Liver (tissue), 9 donors: ENCODE data around the gene FIG4. TPM values are rescaled to one million over a fixed set of nuclear protein-coding genes. Genes with fewer than 3 reads are reported as not detected.

Source experiments
- DNase-seq: peaks from one replicate; pipeline ENCODE4 v3.0.0-alpha.2; 2017; ENCODE audit warnings: low spot score
- H3K27ac ChIP-seq, 2 donors: one replicate each; pipeline ENCODE4 v1.7.0; 2013; ENCODE audit warnings: inconsistent platforms in 2 of 2, low read length in 2 of 2, control low read depth in 1 of 2, low read depth in 1 of 2, mild to moderate bottlenecking in 1 of 2
- H3K27me3 ChIP-seq, 4 donors: one replicate each; pipeline versions ENCODE4 v1.6.1 to v1.7.0; 2013; ENCODE audit warnings: low read length in 3 of 4, inconsistent platforms in 1 of 4, mild to moderate bottlenecking in 1 of 4, moderate library complexity in 1 of 4; ENCODE audit not compliant: control insufficient read depth in 4 of 4, insufficient read depth in 4 of 4
- H3K36me3 ChIP-seq, 4 donors: one replicate each; pipeline versions ENCODE4 v1.6.1 to v1.7.0; 2013; ENCODE audit warnings: low read length in 3 of 4, mild to moderate bottlenecking in 3 of 4, low read depth in 1 of 4, moderate library complexity in 1 of 4; ENCODE audit not compliant: control insufficient read depth in 4 of 4, insufficient read depth in 3 of 4
- H3K4me1 ChIP-seq, 4 donors: one replicate each; pipeline versions ENCODE4 v1.6.1 to v1.7.0; 2013; ENCODE audit warnings: low read length in 3 of 4, mild to moderate bottlenecking in 3 of 4, moderate library complexity in 1 of 4; ENCODE audit not compliant: control insufficient read depth in 4 of 4, insufficient read depth in 4 of 4
- H3K4me3 ChIP-seq, 3 donors: one replicate each; pipeline versions ENCODE4 v1.6.1 to v1.7.0; 2013; ENCODE audit warnings: low read length in 3 of 3, control low read depth in 1 of 3, low read depth in 1 of 3, mild to moderate bottlenecking in 1 of 3
- H3K9ac ChIP-seq, 2 donors: one replicate each; pipeline ENCODE4 v1.7.0; 2013; ENCODE audit warnings: low read length in 2 of 2, mild to moderate bottlenecking in 2 of 2, moderate library complexity in 2 of 2, control low read depth in 1 of 2, low read depth in 1 of 2
- H3K9me3 ChIP-seq, 4 donors: one replicate each; pipeline versions ENCODE4 v1.6.1 to v1.7.0; 2013; ENCODE audit warnings: low read length in 3 of 4; ENCODE audit not compliant: control insufficient read depth in 4 of 4
- EGR1 ChIP-seq, 2 donors: IDR thresholded peaks; 2 replicates each; pipeline ENCODE4 v1.6.1; 2016 to 2018; ENCODE audit warnings: antibody characterized with exemption in 2 of 2, low read depth in 2 of 2
- FOXA1 ChIP-seq: IDR thresholded peaks from 2 replicates; pipeline ENCODE4 v1.6.1; 2016; ENCODE audit warnings: antibody characterized with exemption
- FOXA2 ChIP-seq: IDR thresholded peaks from 2 replicates; pipeline ENCODE4 v1.6.1; 2016; ENCODE audit warnings: antibody characterized with exemption
- GABPA ChIP-seq, 2 donors: IDR thresholded peaks in 1 of 2; conservative IDR thresholded peaks in 1 of 2; 2 replicates each; pipeline ENCODE4 v1.6.1; 2016; ENCODE audit warnings: antibody characterized with exemption in 2 of 2, mild to moderate bottlenecking in 1 of 2, moderate library complexity in 1 of 2
- HNF4A ChIP-seq, 2 donors: conservative IDR thresholded peaks; 2 replicates each; pipeline ENCODE4 v1.6.1; 2016; ENCODE audit warnings: antibody characterized with exemption in 2 of 2, mild to moderate bottlenecking in 2 of 2
- HNF4G ChIP-seq: IDR thresholded peaks from 2 replicates; pipeline ENCODE4 v1.6.1; 2016; ENCODE audit warnings: antibody characterized with exemption
- JUND ChIP-seq, 2 donors: IDR thresholded peaks; 2 replicates each; pipeline ENCODE4 v1.6.1; 2016; ENCODE audit warnings: antibody characterized with exemption in 2 of 2
- NR2F2 ChIP-seq: IDR thresholded peaks from 2 replicates; pipeline ENCODE4 v1.6.1; 2016; ENCODE audit warnings: antibody characterized with exemption
- RAD21 ChIP-seq, 2 donors: IDR thresholded peaks; 2 replicates each; pipeline ENCODE4 v1.6.1; 2016; ENCODE audit warnings: antibody characterized with exemption in 2 of 2, mild to moderate bottlenecking in 2 of 2
- REST ChIP-seq: IDR thresholded peaks from 2 replicates; pipeline ENCODE4 v1.6.1; 2016; ENCODE audit warnings: antibody characterized with exemption, mild to moderate bottlenecking
- RXRA ChIP-seq, 2 donors: IDR thresholded peaks; 2 replicates each; pipeline ENCODE4 v1.6.1; 2017 to 2018; ENCODE audit warnings: antibody characterized with exemption in 2 of 2, mild to moderate bottlenecking in 1 of 2
- SP1 ChIP-seq: IDR thresholded peaks from 2 replicates; pipeline ENCODE4 v1.6.1; 2018; ENCODE audit warnings: antibody characterized with exemption, mild to moderate bottlenecking
- TAF1 ChIP-seq: conservative IDR thresholded peaks from 2 replicates; pipeline ENCODE4 v1.6.1; 2016; ENCODE audit warnings: antibody characterized with exemption, mild to moderate bottlenecking
- YY1 ChIP-seq: IDR thresholded peaks from 2 replicates; pipeline ENCODE4 v1.6.1; 2016; ENCODE audit warnings: antibody characterized with exemption, mild to moderate bottlenecking
- ZBTB33 ChIP-seq: IDR thresholded peaks from 2 replicates; pipeline ENCODE4 v1.6.1; 2016; ENCODE audit warnings: antibody characterized with exemption
- WGBS: extraction: QIAGEN DNeasy Blood & Tissue Kit; methylation state at CpG from one replicate; pipeline ENCODE4 v1.1.7; 2013; 5-methylcytosine and 5-hydroxymethylcytosine counted together
- polyA plus RNA-seq, 2 donors: library from polyadenylated mRNA; stranded (reverse) in 1 of 2; unstranded in 1 of 2; fragments of 200-250 nt in 1 of 2; fragments of >200 nt in 1 of 2; fragmentation: Nextera tagmentation in 1 of 2; extraction: Ambion mirVana in 1 of 2; gene quantifications; one replicate each; pipeline versions ENCODE4 v1.2.1 to v1.2.3, GENCODE V29; 2013 to 2015
- total RNA-seq, 2 donors: library from RNA; depleted of rRNA; stranded (reverse); fragments of >200 nt; gene quantifications; one replicate each; pipeline ENCODE4 v1.2.3, GENCODE V29; 2014
- TF ChIP-seq, protein P1 (sequence below): IDR thresholded peaks from 2 replicates; pipeline ENCODE4 v1.6.1; 2016; ENCODE audit warnings: antibody characterized with exemption
- TF ChIP-seq, protein P2 (sequence below): IDR thresholded peaks from 2 replicates; pipeline ENCODE4 v1.6.1; 2016; ENCODE audit warnings: antibody characterized with exemption
- TF ChIP-seq, protein P3 (sequence below): fragments of 150-350 bp; IDR thresholded peaks from 2 replicates; pipeline ENCODE4 v1.5.1; 2017; ENCODE audit warnings: improper control_type of control experiment, low read depth, low read length; ENCODE audit not compliant: missing input control
- donor health status: healthy.
- donor health status: healthy.
- donor health status: healthy.
- donor health status: healthy.
- donor health status: healthy.

The FIG4 gene
- total and polyA plus RNA-seq, 4 donors = 3.4 to 8.7 (median 4.6) TPM

GRCh38 chr6:109793021-109793420 lies 101.9 kb downstream of the FIG4 start:
- peak; percentile 25 for TF ChIP-seq FOXA1
- TF ChIP-seq EGR1 (IDR thresholded peaks at IDR 0.05; ENCODE audit: low read depth in 2 of 2) = no peak
- TF ChIP-seq, protein P1, sequence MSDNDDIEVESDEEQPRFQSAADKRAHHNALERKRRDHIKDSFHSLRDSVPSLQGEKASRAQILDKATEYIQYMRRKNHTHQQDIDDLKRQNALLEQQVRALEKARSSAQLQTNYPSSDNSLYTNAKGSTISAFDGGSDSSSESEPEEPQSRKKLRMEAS = no peak
- TF ChIP-seq FOXA2 = peak; percentile 67
- TF ChIP-seq SP1 = peak; percentile 12
- TF ChIP-seq, protein P2, sequence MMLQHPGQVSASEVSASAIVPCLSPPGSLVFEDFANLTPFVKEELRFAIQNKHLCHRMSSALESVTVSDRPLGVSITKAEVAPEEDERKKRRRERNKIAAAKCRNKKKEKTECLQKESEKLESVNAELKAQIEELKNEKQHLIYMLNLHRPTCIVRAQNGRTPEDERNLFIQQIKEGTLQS = peak; percentile 69
- peak; percentile 10 to 16 for TF ChIP-seq RXRA (IDR thresholded peaks at IDR 0.05)
- TF ChIP-seq TAF1 = no peak
- no peak for TF ChIP-seq ZBTB33
- TF ChIP-seq HNF4A (conservative IDR thresholded peaks at IDR 0.05) = peak; percentile 81 to 87
- TF ChIP-seq GABPA (IDR thresholded peaks at IDR 0.05 in 1 of 2, conservative IDR thresholded peaks at IDR 0.05 in 1 of 2) = no peak
- TF ChIP-seq REST = no peak
- TF ChIP-seq RAD21 (IDR thresholded peaks at IDR 0.05) = peak in 1 of 2 donors; percentile 15
- peak; percentile 77 for TF ChIP-seq HNF4G
- TF ChIP-seq NR2F2 = no peak
- TF ChIP-seq, protein P3, sequence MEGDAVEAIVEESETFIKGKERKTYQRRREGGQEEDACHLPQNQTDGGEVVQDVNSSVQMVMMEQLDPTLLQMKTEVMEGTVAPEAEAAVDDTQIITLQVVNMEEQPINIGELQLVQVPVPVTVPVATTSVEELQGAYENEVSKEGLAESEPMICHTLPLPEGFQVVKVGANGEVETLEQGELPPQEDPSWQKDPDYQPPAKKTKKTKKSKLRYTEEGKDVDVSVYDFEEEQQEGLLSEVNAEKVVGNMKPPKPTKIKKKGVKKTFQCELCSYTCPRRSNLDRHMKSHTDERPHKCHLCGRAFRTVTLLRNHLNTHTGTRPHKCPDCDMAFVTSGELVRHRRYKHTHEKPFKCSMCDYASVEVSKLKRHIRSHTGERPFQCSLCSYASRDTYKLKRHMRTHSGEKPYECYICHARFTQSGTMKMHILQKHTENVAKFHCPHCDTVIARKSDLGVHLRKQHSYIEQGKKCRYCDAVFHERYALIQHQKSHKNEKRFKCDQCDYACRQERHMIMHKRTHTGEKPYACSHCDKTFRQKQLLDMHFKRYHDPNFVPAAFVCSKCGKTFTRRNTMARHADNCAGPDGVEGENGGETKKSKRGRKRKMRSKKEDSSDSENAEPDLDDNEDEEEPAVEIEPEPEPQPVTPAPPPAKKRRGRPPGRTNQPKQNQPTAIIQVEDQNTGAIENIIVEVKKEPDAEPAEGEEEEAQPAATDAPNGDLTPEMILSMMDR = no peak
- no peak for TF ChIP-seq YY1
- no peak for TF ChIP-seq JUND (IDR thresholded peaks at IDR 0.05)
- 94% methylated on average over 1 of the region's 1 CpG for WGBS
- Histone ChIP-seq H3K4me1 (no peaks in the 10 kb centered on the region), H3K36me3 (peaks cover 0 to 5% (median 0%) of the 10 kb centered on the region in 4 donors), H3K27ac (no peak overlapping the region), H3K27me3 (no peaks in the 10 kb centered on the region), H3K9ac (no peak overlapping the region), H3K9me3 (no peaks in the 10 kb centered on the region), H3K4me3 (no peak overlapping the region)
- no peak for DNase-seq
